ENCODE results near the gene STRBP. TPM values are rescaled to one million over a fixed set of nuclear protein-coding genes. Genes with fewer than 3 reads are reported as not detected.
"Not testable (repeated sequence)": the region's sequence is repeated elsewhere in the genome, so short reads cannot be mapped to it uniquely, and the experiment has no call there.

STRBP gene
- total RNA-seq, 1 experiment from 2014 or later: 18.1 TPM

- DNase-seq (ENCODE audit: low read depth): no peak
- in situ Hi-C loops (cut with HindIII; ENCODE audit: low pct_unique_long_range_greater_than_20kb, low sequenced_read_pairs): no loop called here
Measured at GRCh38 chr9:123261006-123261677, 7.2 kb downstream of the STRBP start.

- in situ Hi-C loops (cut with HindIII; ENCODE audit: low pct_unique_long_range_greater_than_20kb, low sequenced_read_pairs): no loop called here
Measured at GRCh38 chr9:123260340-123260739, 8.0 kb downstream of the STRBP start.

GRCh38 chr9:123257276-123257675 is 11.1 kb downstream of the STRBP start:
- no peak for DNase-seq (ENCODE audit: low read depth)
- in situ Hi-C loops (cut with HindIII; ENCODE audit: low pct_unique_long_range_greater_than_20kb, low sequenced_read_pairs): no loop called here

More at GRCh38 chr9:123260340-123260739, 8.0 kb downstream of the STRBP start:
- DNase-seq (ENCODE audit: low read depth): no peak

- in situ Hi-C loops (cut with HindIII; ENCODE audit: low pct_unique_long_range_greater_than_20kb, low sequenced_read_pairs): no loop called here
- DNase-seq (ENCODE audit: low read depth): no peak
Measured at GRCh38 chr9:123255718-123256117, 12.7 kb downstream of the STRBP start.

- DNase-seq (ENCODE audit: low read depth): no peak
- in situ Hi-C loops (cut with HindIII; ENCODE audit: low pct_unique_long_range_greater_than_20kb, low sequenced_read_pairs): no loop called here
Measured at GRCh38 chr9:123253204-123253603, 15.2 kb downstream of the STRBP start.

GRCh38 chr9:123251741-123252140 is 16.6 kb downstream of the STRBP start:
- in situ Hi-C loops (cut with HindIII; ENCODE audit: low pct_unique_long_range_greater_than_20kb, low sequenced_read_pairs): no loop called here
- DNase-seq (ENCODE audit: low read depth): no peak

- no peak for DNase-seq (ENCODE audit: low read depth)
- in situ Hi-C loops (cut with HindIII; ENCODE audit: low pct_unique_long_range_greater_than_20kb, low sequenced_read_pairs): no loop called here
Measured at GRCh38 chr9:123251324-123251723, 17.1 kb downstream of the STRBP start.

GRCh38 chr9:123250504-123250903 is 17.9 kb downstream of the STRBP start:
- in situ Hi-C loops (cut with HindIII; ENCODE audit: low pct_unique_long_range_greater_than_20kb, low sequenced_read_pairs): no loop called here
- DNase-seq (ENCODE audit: low read depth): no peak

- in situ Hi-C loops (cut with HindIII; ENCODE audit: low pct_unique_long_range_greater_than_20kb, low sequenced_read_pairs); DNase-seq (ENCODE audit: low read depth): not testable (repeated sequence)
Measured at GRCh38 chr9:123249162-123249561, 19.2 kb downstream of the STRBP start.

- in situ Hi-C loops (cut with HindIII; ENCODE audit: low pct_unique_long_range_greater_than_20kb, low sequenced_read_pairs): no loop called here
- no peak for DNase-seq (ENCODE audit: low read depth)
Measured at GRCh38 chr9:123248630-123249029, 19.8 kb downstream of the STRBP start.

- in situ Hi-C loops (cut with HindIII; ENCODE audit: low pct_unique_long_range_greater_than_20kb, low sequenced_read_pairs): no loop called here
- no peak for DNase-seq (ENCODE audit: low read depth)
Measured at GRCh38 chr9:123246534-123246933, 21.9 kb downstream of the STRBP start.

- no peak for DNase-seq (ENCODE audit: low read depth)
- in situ Hi-C loops (cut with HindIII; ENCODE audit: low pct_unique_long_range_greater_than_20kb, low sequenced_read_pairs): no loop called here
Measured at GRCh38 chr9:123239726-123240125, 28.7 kb downstream of the STRBP start.

- in situ Hi-C loops (cut with HindIII; ENCODE audit: low pct_unique_long_range_greater_than_20kb, low sequenced_read_pairs): no loop called here
- DNase-seq (ENCODE audit: low read depth): no peak
Measured at GRCh38 chr9:123238365-123238764, 30.0 kb downstream of the STRBP start.

GRCh38 chr9:123237220-123237619 is 31.2 kb downstream of the STRBP start:
- in situ Hi-C loops (cut with HindIII; ENCODE audit: low pct_unique_long_range_greater_than_20kb, low sequenced_read_pairs): no loop called here
- no peak for DNase-seq (ENCODE audit: low read depth)

- in situ Hi-C loops (cut with HindIII; ENCODE audit: low pct_unique_long_range_greater_than_20kb, low sequenced_read_pairs): no loop called here
- no peak for DNase-seq (ENCODE audit: low read depth)
Measured at GRCh38 chr9:123235448-123235847, 32.9 kb downstream of the STRBP start.

- in situ Hi-C loops (cut with HindIII; ENCODE audit: low pct_unique_long_range_greater_than_20kb, low sequenced_read_pairs): no loop called here
- no peak for DNase-seq (ENCODE audit: low read depth)
Measured at GRCh38 chr9:123234853-123235252, 33.5 kb downstream of the STRBP start.

- in situ Hi-C loops (cut with HindIII; ENCODE audit: low pct_unique_long_range_greater_than_20kb, low sequenced_read_pairs): no loop called here
Measured at GRCh38 chr9:123232332-123232731, 36.1 kb downstream of the STRBP start.

GRCh38 chr9:123231421-123231820 is 37.0 kb downstream of the STRBP start:
- in situ Hi-C loops (cut with HindIII; ENCODE audit: low pct_unique_long_range_greater_than_20kb, low sequenced_read_pairs): no loop called here
- DNase-seq (ENCODE audit: low read depth): no peak

More at GRCh38 chr9:123232332-123232731, 36.1 kb downstream of the STRBP start:
- DNase-seq (ENCODE audit: low read depth): no peak

- in situ Hi-C loops (cut with HindIII; ENCODE audit: low pct_unique_long_range_greater_than_20kb, low sequenced_read_pairs): no loop called here
- no peak for DNase-seq (ENCODE audit: low read depth)
Measured at GRCh38 chr9:123228967-123229366, 39.4 kb downstream of the STRBP start.

GRCh38 chr9:123225995-123226394 is 42.4 kb downstream of the STRBP start:
- in situ Hi-C loops (cut with HindIII; ENCODE audit: low pct_unique_long_range_greater_than_20kb, low sequenced_read_pairs): no loop called here

More at GRCh38 chr9:123225995-123226394, 42.4 kb downstream of the STRBP start:
- no peak for DNase-seq (ENCODE audit: low read depth)

All from Caki2 (cell line).